HepG2 (cell line): Measurements from ENCODE around the gene HSF2BP. TPM values are rescaled to one million over a fixed set of nuclear protein-coding genes. Genes with fewer than 3 reads are reported as not detected.

Experiments
- ARID3A ChIP-seq: IDR thresholded peaks from 2 replicates; pipeline ENCODE4 v1.6.1; 2012; ENCODE audit warnings: low read depth, low read length, improper control_type of control experiment
- ARID4A ChIP-seq: sonication (generic); formaldehyde crosslinking; IDR thresholded peaks from 2 replicates; pipeline ENCODE4 v1.5.0; 2020; ENCODE audit warnings: mild to moderate bottlenecking, missing genetic modification reagents, borderline replicate concordance
- FOXO1 ChIP-seq: sonication (generic); formaldehyde crosslinking; IDR thresholded peaks from 2 replicates; pipeline ENCODE4 v1.4.0; 2020; ENCODE audit warnings: missing genetic modification reagents
- HMG20B ChIP-seq: conservative IDR thresholded peaks from 2 replicates; pipeline ENCODE4 v1.6.1; 2016; ENCODE audit warnings: missing genetic modification reagents, missing compliant biosample characterization
- HMGXB3 ChIP-seq: sonication (generic); formaldehyde crosslinking; IDR thresholded peaks from 2 replicates; pipeline ENCODE4 v1.4.0; 2020; ENCODE audit warnings: missing genetic modification reagents, borderline replicate concordance
- MTA3 ChIP-seq: sonication (generic); formaldehyde crosslinking; IDR thresholded peaks from 2 replicates; pipeline ENCODE4 v1.4.0; 2020; ENCODE audit warnings: missing genetic modification reagents
- PHF21A ChIP-seq: sonication (generic); formaldehyde crosslinking; IDR thresholded peaks from 2 replicates; pipeline ENCODE4 v1.5.0; 2020; ENCODE audit warnings: mild to moderate bottlenecking, missing genetic modification reagents
- PREB ChIP-seq: sonication (generic); formaldehyde crosslinking; IDR thresholded peaks from 2 replicates; pipeline ENCODE4 v1.4.0; 2020; ENCODE audit warnings: missing genetic modification reagents
- RAD21 ChIP-seq: fragments of 450-650 bp; formaldehyde crosslinking; IDR thresholded peaks from 2 replicates; pipeline ENCODE4 v1.5.0; 2020; ENCODE audit warnings: mild to moderate bottlenecking
- SP2 ChIP-seq: sonication (generic); formaldehyde crosslinking; IDR thresholded peaks from 2 replicates; pipeline ENCODE4 v1.5.1; 2020; ENCODE audit warnings: mild to moderate bottlenecking, missing genetic modification reagents
- SP4 ChIP-seq: sonication (generic); formaldehyde crosslinking; IDR thresholded peaks from 2 replicates; pipeline ENCODE4 v1.8.1; 2023; ENCODE audit warnings: mild to moderate bottlenecking, missing genetic modification reagents
- YEATS2 ChIP-seq: sonication (generic); formaldehyde crosslinking; IDR thresholded peaks from 2 replicates; pipeline ENCODE4 v1.4.0; 2020; ENCODE audit warnings: missing genetic modification reagents, borderline replicate concordance
- ZBTB2 ChIP-seq: sonication (generic); formaldehyde crosslinking; IDR thresholded peaks from 2 replicates; pipeline ENCODE4 v1.8.0; 2022; ENCODE audit warnings: low read depth, missing genetic modification reagents
- ZMAT5 ChIP-seq: sonication (generic); formaldehyde crosslinking; IDR thresholded peaks from 2 replicates; pipeline ENCODE4 v1.5.0; 2020; ENCODE audit warnings: mild to moderate bottlenecking, low read depth, missing genetic modification reagents, borderline replicate concordance
- ZNF768 ChIP-seq: sonication (generic); formaldehyde crosslinking; IDR thresholded peaks from 2 replicates; pipeline ENCODE4 v1.4.0; 2020; ENCODE audit warnings: missing genetic modification reagents
- polyA plus RNA-seq, 8 experiments: library from polyadenylated mRNA; depleted of rRNA in 3 of 8; stranded (reverse) in 7 of 8; unstranded in 1 of 8; fragments of >200 nt; fragmentation: Illumina TruSeq in 4 of 8; extraction: Trizol in 4 of 8; gene quantifications; 2 replicates each; pipeline versions ENCODE4 v1.2.1 to v1.2.3, GENCODE V29; 2011 to 2016; ENCODE audit warnings: low read depth in 4 of 8, missing spikeins in 1 of 8, mixed read lengths in 1 of 8; ENCODE audit not compliant: insufficient read depth in 1 of 8
- total RNA-seq, 5 experiments: library from RNA; depleted of rRNA; stranded (reverse); fragments of >200 nt; fragmentation: Illumina TruSeq; extraction: Trizol; gene quantifications; 2 replicates each; pipeline ENCODE4 v1.2.3, GENCODE V29; 2016; ENCODE audit warnings: low read depth in 1 of 5

The HSF2BP gene
- total and polyA plus RNA-seq, 2 of the 13 experiments (the other 11 are each of a cell fraction or from before 2014, with no cell fraction given): 0.67 to 2.2 TPM

GRCh38 chr21:43611598-43612369 lies 47.5 kb downstream of the HSF2BP start (continued):
- TF ChIP-seq ARID4A (CRISPR knock-in tag) (no peak), ZMAT5 (CRISPR knock-in tag) (no peak), HMG20B (no peak), SP2 (CRISPR knock-in tag) (no peak), RAD21 (peak; percentile 69), MTA3 (CRISPR knock-in tag) (no peak), ARID3A (0 out of 2 replicates have a peak, but pooled peaks have one; percentile 15), FOXO1 (CRISPR knock-in tag) (0 out of 2 replicates have a peak, but pooled peaks have one; percentile 38), HMGXB3 (CRISPR knock-in tag) (no peak), PHF21A (CRISPR knock-in tag) (no peak), YEATS2 (CRISPR knock-in tag) (no peak), SP4 (CRISPR knock-in tag) (no peak), ZBTB2 (CRISPR knock-in tag) (no peak), PREB (CRISPR knock-in tag) (no peak), ZNF768 (CRISPR knock-in tag) (no peak)
